ENCODE results near the gene PRKAB1. TPM values are rescaled to one million over a fixed set of nuclear protein-coding genes. Genes with fewer than 3 reads are reported as not detected.

PRKAB1 gene
- total RNA-seq, 3 donors from 2014 or later (not counting 1 experiment from before 2014, with no cell fraction given), result 21.8 to 34.6 (median 23.5) TPM

DNA sequence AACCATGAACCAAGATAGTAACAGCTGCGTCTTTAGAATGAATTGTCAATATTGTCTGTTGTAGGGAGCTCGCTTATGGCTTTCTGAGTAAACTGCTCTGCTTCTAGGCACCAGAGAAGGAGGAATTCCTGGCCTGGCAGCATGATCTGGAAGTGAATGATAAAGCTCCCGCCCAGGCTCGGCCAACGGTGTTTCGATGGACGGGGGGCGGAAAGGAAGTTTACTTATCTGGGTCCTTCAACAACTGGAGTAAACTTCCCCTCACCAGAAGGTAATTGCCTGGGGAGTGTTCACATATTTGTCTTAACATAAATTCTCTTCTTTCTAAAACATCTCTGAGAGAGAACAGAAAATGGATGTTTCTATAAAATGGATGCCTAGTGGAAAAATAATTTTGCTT, 4.3 kb downstream of the PRKAB1 start:
- Mint-ChIP-seq H3K36me3 (peaks cover 8% of the 10 kb centered on the region), H3K4me3 (no peak overlapping the region), H3K9me3 (no peaks in the 10 kb centered on the region), H3K4me1 (peaks cover 49 to 56% of the 10 kb centered on the region in 2 donors), H3K27me3 (ENCODE audit: low read depth in 2 of 2) (no peaks in the 10 kb centered on the region), H3K27ac (peak overlapping the region; percentile 73 to 76)
- peaks cover 23% of the 10 kb centered on the region for H3K4me1 ChIP-seq (ENCODE audit: control insufficient read depth, insufficient read depth, low read length)
- 95% methylated on average over 8 of the region's 8 CpGs for WGBS (ENCODE audit: insufficient coverage)
- peaks cover 54% of the 10 kb centered on the region for H3K36me3 ChIP-seq (ENCODE audit: control insufficient read depth, insufficient read depth, low read length)
- H3K27me3 ChIP-seq (ENCODE audit: control insufficient read depth, insufficient read depth, low read length), result no peaks in the 10 kb centered on the region
- H3K9me3 ChIP-seq (ENCODE audit: control insufficient read depth, insufficient read depth, low read length), result no peaks in the 10 kb centered on the region
- H3K27ac ChIP-seq (ENCODE audit: low read length), result no peak overlapping the region
- H3K4me3 ChIP-seq (ENCODE audit: low read length), result no peak overlapping the region
- ATAC-seq, result no peak
- TF ChIP-seq, protein P1, sequence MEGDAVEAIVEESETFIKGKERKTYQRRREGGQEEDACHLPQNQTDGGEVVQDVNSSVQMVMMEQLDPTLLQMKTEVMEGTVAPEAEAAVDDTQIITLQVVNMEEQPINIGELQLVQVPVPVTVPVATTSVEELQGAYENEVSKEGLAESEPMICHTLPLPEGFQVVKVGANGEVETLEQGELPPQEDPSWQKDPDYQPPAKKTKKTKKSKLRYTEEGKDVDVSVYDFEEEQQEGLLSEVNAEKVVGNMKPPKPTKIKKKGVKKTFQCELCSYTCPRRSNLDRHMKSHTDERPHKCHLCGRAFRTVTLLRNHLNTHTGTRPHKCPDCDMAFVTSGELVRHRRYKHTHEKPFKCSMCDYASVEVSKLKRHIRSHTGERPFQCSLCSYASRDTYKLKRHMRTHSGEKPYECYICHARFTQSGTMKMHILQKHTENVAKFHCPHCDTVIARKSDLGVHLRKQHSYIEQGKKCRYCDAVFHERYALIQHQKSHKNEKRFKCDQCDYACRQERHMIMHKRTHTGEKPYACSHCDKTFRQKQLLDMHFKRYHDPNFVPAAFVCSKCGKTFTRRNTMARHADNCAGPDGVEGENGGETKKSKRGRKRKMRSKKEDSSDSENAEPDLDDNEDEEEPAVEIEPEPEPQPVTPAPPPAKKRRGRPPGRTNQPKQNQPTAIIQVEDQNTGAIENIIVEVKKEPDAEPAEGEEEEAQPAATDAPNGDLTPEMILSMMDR (IDR thresholded peaks at IDR 0.05), result no peak
- intact Hi-C loops (cut with micrococcal nuclease), result no loop called here
- DNase-seq, result no peak

DNA sequence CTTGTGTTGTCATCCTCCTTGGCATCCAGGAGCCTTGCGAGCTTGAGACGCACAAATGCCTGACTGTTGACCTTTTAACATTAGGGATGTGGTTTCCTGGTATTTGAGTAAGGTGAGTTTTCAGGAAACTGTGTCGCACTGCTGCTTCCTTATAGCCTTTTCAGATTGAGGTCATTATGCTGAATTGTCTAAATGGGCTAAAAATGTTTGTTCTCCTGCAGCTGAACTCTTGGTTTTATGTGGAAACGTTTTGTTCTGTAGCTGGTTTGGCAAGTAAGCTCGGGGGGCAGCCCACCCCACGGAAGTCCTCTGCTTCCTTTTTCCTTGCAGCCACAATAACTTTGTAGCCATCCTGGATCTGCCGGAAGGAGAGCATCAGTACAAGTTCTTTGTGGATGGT, 5.7 kb downstream of the PRKAB1 start:
- Mint-ChIP-seq H3K27me3 (ENCODE audit: low read depth in 2 of 2) (no peaks in the 10 kb centered on the region), H3K36me3 (peaks cover 8% of the 10 kb centered on the region), H3K9me3 (no peaks in the 10 kb centered on the region), H3K27ac (peak overlapping the region; percentile 73 to 76), H3K4me1 (peaks cover 37 to 42% of the 10 kb centered on the region in 2 donors), H3K4me3 (no peak overlapping the region)
- H3K27me3 ChIP-seq (ENCODE audit: control insufficient read depth, insufficient read depth, low read length), result no peaks in the 10 kb centered on the region
- H3K36me3 ChIP-seq (ENCODE audit: control insufficient read depth, insufficient read depth, low read length), result peaks cover 68% of the 10 kb centered on the region
- H3K4me3 ChIP-seq (ENCODE audit: low read length), result no peak overlapping the region
- intact Hi-C loops (cut with micrococcal nuclease), result no loop called here
- ATAC-seq, result no peak
- H3K9me3 ChIP-seq (ENCODE audit: control insufficient read depth, insufficient read depth, low read length), result no peaks in the 10 kb centered on the region
- WGBS (ENCODE audit: insufficient coverage), result 29% methylated on average over 7 of the region's 7 CpGs
- TF ChIP-seq, protein P1 (IDR thresholded peaks at IDR 0.05), result no peak
- no peak for DNase-seq
- peaks cover 22% of the 10 kb centered on the region for H3K4me1 ChIP-seq (ENCODE audit: control insufficient read depth, insufficient read depth, low read length)
- peak overlapping the region; percentile 31 for H3K27ac ChIP-seq (ENCODE audit: low read length)

DNA sequence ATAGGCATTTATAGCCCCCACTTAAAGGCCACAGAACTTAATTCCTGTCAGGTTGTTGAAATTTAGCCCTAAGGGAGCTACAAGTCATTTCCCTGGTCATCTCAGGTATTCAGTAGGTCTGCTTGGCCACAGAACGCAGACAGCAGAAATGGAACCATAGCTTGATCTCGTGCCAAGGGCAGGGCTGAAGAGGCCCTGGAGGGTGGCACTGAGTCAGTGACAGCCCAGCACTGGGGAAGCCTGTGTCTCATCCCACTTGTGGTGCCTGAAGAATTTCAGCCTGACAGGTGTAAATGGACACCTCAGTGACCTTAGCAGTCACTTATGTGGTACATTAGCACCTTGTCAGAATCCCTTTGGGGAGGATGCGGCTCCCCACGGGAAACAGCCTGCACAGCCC, 6.6 kb downstream of the PRKAB1 start:
- H3K4me1 Mint-ChIP-seq, result peaks cover 36 to 40% of the 10 kb centered on the region in 2 donors
- H3K4me3 Mint-ChIP-seq, result no peak overlapping the region
- H3K27me3 ChIP-seq (ENCODE audit: control insufficient read depth, insufficient read depth, low read length), result no peaks in the 10 kb centered on the region
- H3K4me3 ChIP-seq (ENCODE audit: low read length), result no peak overlapping the region
- intact Hi-C loops (cut with micrococcal nuclease), result no loop called here
- H3K4me1 ChIP-seq (ENCODE audit: control insufficient read depth, insufficient read depth, low read length), result peaks cover 12% of the 10 kb centered on the region
- H3K9me3 Mint-ChIP-seq, result no peaks in the 10 kb centered on the region
- peaks cover 77% of the 10 kb centered on the region for H3K36me3 ChIP-seq (ENCODE audit: control insufficient read depth, insufficient read depth, low read length)
- no peaks in the 10 kb centered on the region for H3K9me3 ChIP-seq (ENCODE audit: control insufficient read depth, insufficient read depth, low read length)
- WGBS (ENCODE audit: insufficient coverage), result 96% methylated on average over 4 of the region's 4 CpGs
- TF ChIP-seq, protein P1 (IDR thresholded peaks at IDR 0.05), result no peak
- no peak overlapping the region for H3K27ac ChIP-seq (ENCODE audit: low read length)
- H3K36me3 Mint-ChIP-seq, result peaks cover 8% of the 10 kb centered on the region
- H3K27me3 Mint-ChIP-seq (ENCODE audit: low read depth in 2 of 2), result no peaks in the 10 kb centered on the region
- no peak for ATAC-seq
- peak overlapping the region; percentile 10 to 76 for H3K27ac Mint-ChIP-seq
- DNase-seq, result no peak

DNA sequence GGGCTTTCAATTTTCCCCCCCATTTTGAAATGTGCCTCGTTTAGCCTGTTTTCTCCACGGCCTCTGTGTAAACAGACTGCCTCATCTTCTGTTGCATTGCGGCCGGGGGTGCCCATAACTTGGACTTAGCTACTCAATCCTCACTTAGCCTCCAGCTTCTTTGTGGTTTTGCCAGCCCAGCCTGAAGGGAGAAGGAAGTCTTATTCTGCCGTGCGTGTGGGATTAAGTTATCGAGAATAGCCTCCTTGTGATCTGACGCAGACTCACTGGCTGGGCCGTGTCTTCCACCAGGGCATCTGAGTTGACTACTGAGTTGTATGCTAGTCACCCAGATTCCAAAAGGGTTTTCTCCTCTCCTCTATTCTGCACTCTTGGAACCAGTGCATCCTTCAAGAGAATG, 8.1 kb downstream of the PRKAB1 start:
- Histone ChIP-seq H3K9me3 (ENCODE audit: control insufficient read depth, insufficient read depth, low read length) (no peaks in the 10 kb centered on the region), H3K4me1 (ENCODE audit: control insufficient read depth, insufficient read depth, low read length) (peaks cover 9% of the 10 kb centered on the region), H3K27ac (ENCODE audit: low read length) (no peak overlapping the region), H3K4me3 (ENCODE audit: low read length) (no peak overlapping the region), H3K36me3 (ENCODE audit: control insufficient read depth, insufficient read depth, low read length) (peaks cover 89% of the 10 kb centered on the region), H3K27me3 (ENCODE audit: control insufficient read depth, insufficient read depth, low read length) (no peaks in the 10 kb centered on the region)
- TF ChIP-seq, protein P1 (IDR thresholded peaks at IDR 0.05), result no peak
- no peak overlapping the region for H3K27ac Mint-ChIP-seq
- no peak overlapping the region for H3K4me3 Mint-ChIP-seq
- H3K9me3 Mint-ChIP-seq, result no peaks in the 10 kb centered on the region
- DNase-seq (no peak), ATAC-seq (no peak)
- H3K36me3 Mint-ChIP-seq, result peaks cover 8% of the 10 kb centered on the region
- intact Hi-C loops (cut with micrococcal nuclease), result no loop called here
- H3K4me1 Mint-ChIP-seq, result peaks cover 23 to 25% of the 10 kb centered on the region in 2 donors
- WGBS (ENCODE audit: insufficient coverage), result 97% methylated on average over 9 of the region's 9 CpGs
- H3K27me3 Mint-ChIP-seq (ENCODE audit: low read depth in 2 of 2), result no peaks in the 10 kb centered on the region
